ENCODE measurements around the gene ZNF433.

The ZNF433 gene

GRCh38 chr19:11970174-11970573 is 65.3 kb downstream of the ZNF433 start:
- TF ChIP-seq, protein P1, sequence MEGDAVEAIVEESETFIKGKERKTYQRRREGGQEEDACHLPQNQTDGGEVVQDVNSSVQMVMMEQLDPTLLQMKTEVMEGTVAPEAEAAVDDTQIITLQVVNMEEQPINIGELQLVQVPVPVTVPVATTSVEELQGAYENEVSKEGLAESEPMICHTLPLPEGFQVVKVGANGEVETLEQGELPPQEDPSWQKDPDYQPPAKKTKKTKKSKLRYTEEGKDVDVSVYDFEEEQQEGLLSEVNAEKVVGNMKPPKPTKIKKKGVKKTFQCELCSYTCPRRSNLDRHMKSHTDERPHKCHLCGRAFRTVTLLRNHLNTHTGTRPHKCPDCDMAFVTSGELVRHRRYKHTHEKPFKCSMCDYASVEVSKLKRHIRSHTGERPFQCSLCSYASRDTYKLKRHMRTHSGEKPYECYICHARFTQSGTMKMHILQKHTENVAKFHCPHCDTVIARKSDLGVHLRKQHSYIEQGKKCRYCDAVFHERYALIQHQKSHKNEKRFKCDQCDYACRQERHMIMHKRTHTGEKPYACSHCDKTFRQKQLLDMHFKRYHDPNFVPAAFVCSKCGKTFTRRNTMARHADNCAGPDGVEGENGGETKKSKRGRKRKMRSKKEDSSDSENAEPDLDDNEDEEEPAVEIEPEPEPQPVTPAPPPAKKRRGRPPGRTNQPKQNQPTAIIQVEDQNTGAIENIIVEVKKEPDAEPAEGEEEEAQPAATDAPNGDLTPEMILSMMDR (IDR thresholded peaks at IDR 0.05), result no peak
- Histone ChIP-seq H3K27me3 (ENCODE audit: control insufficient read depth, insufficient read depth, low read length) (no peaks in the 10 kb centered on the region), H3K4me2 (ENCODE audit: low read length) (no peak overlapping the region), H2AFZ (no peak overlapping the region), H3K27ac (no peak overlapping the region), H3K79me2 (peaks cover 13% of the 10 kb centered on the region), H3K9me3 (ENCODE audit: control insufficient read depth, low read length) (no peaks in the 10 kb centered on the region), H3K4me1 (peaks cover 8% of the 10 kb centered on the region), H3K9ac (no peak overlapping the region), H3K4me3 (ENCODE audit: low read depth, low read length) (no peak overlapping the region), H3K36me3 (ENCODE audit: control insufficient read depth, insufficient read depth, low read length) (no peaks in the 10 kb centered on the region)

DNA sequence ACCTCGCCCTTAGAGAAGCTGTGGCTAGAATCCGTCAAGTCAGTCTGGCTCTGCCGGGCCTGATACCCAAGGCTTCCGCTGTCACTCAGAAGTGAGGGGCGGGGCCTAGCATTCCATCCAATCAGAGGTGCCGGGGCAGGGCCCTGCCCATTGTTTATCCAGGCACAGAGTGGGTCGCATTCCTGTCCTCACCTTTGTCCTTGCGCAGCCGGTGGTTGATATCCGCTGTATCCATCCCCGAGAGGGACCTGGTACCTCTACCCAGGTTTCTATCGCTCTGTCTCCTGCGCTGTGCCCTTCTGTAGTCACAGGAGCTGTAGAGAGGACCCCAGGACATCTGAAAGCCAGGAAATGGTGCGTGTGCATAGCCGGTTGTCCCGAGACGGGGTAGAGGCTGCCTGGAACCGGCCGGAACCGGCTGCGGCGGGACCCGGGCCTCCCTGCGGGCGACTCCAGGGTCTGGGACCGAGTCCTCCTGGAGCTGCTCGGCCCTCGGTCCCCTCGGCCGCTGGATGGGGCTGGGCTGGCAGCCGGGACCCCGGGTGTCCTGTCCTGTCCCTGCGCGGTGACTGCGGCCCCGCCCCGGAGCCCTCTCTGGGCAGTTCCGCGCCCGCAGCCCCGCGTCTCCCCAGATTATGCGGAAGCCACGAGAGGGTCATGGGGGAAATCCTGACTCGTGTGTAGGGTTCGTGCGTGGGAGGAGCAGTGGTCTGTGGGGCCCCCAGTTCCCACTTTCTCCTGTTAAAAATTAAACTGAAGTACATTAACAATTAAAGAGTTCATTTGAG is 70.4 kb downstream of the ZNF433 start, which contains the start of gene ZNF763:
TSS of gene ZNF763 (plus strand) at position 183 of the 788 bp plus-strand sequence. CDS start at position 352, 169 bp downstream.
- Histone ChIP-seq H3K9ac (peak within 1 kb of the TSS; percentile 10), H3K4me1 (peaks cover 16% of the 10 kb centered on the region), H3K4me2 (ENCODE audit: low read length) (peak within 1 kb of the TSS; percentile 73), H3K79me2 (peaks cover 2% of the 10 kb centered on the region), H3K27ac (peak within 1 kb of the TSS; percentile 87), H3K9me3 (ENCODE audit: control insufficient read depth, low read length) (no peaks in the 10 kb centered on the region), H3K4me3 (ENCODE audit: low read depth, low read length) (peak within 1 kb of the TSS; percentile 97), H2AFZ (peak within 1 kb of the TSS; percentile 52), H3K36me3 (ENCODE audit: control insufficient read depth, insufficient read depth, low read length) (no peaks in the 10 kb centered on the region), H3K27me3 (ENCODE audit: control insufficient read depth, insufficient read depth, low read length) (no peaks in the 10 kb centered on the region)
- TF ChIP-seq, protein P1 (IDR thresholded peaks at IDR 0.05), result no peak

Data from parathyroid adenoma (tissue), 2 donors.